IPS-18c (cell line): Measurements from ENCODE around the gene SLITRK4.

ENCODE experiments used
- H3K4me3 ChIP-seq: 2 replicates; pipeline ENCODE4 v1.7.0; 2013; ENCODE audit warnings: low read depth, mild to moderate bottlenecking, low read length, moderate library complexity; ENCODE audit not compliant: insufficient read depth
- H3K9me3 ChIP-seq: one replicate; pipeline ENCODE4 v1.6.1; 2013; ENCODE audit warnings: mild to moderate bottlenecking, low read length, moderate library complexity; ENCODE audit not compliant: control insufficient read depth, insufficient read depth

The SLITRK4 gene

GRCh38 chrX:143601809-143602208 lies 34.1 kb downstream of the SLITRK4 start:
- H3K9me3 ChIP-seq: peaks cover 5% of the 10 kb centered on the region
- H3K4me3 ChIP-seq: no peak overlapping the region

- Histone ChIP-seq H3K9me3 (no peaks in the 10 kb centered on the region), H3K4me3 (no peak overlapping the region)
These were observed 54.7 kb downstream of the SLITRK4 start for GRCh38 chrX:143581240-143581639.

GRCh38 chrX:143580266-143580665 lies 55.6 kb downstream of the SLITRK4 start:
- Histone ChIP-seq H3K9me3 (no peaks in the 10 kb centered on the region), H3K4me3 (no peak overlapping the region)
